KG1 (cell line): ENCODE data around the gene ATG14.
"Not testable (repeated sequence)": the region's sequence is repeated elsewhere in the genome, so short reads cannot be mapped to it uniquely, and the experiment has no call there.

Source experiments
- DNase-seq: peaks from one replicate; lab custom pipeline; 2025; lab: John Stamatoyannopoulos, UW

Gene ATG14

DNA sequence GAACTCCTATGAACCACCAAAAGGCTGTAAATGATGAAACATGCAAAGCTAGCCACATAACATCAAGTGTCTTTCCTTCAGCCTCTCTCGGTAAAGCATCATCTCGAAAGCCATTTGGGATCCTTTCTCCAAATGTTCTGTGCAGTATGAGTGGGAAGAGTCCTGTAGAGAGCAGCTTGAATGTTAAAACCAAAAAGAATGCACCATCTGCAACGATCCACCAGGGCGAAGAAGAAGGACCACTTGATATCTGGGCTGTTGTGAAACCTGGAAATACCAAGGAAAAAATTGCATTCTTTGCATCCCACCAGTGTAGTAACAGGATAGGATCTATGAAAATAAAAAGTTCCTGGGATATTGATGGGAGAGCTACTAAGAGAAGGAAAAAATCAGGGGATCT, 61.2 kb downstream of the ATG14 start:
- no peak for DNase-seq

DNA sequence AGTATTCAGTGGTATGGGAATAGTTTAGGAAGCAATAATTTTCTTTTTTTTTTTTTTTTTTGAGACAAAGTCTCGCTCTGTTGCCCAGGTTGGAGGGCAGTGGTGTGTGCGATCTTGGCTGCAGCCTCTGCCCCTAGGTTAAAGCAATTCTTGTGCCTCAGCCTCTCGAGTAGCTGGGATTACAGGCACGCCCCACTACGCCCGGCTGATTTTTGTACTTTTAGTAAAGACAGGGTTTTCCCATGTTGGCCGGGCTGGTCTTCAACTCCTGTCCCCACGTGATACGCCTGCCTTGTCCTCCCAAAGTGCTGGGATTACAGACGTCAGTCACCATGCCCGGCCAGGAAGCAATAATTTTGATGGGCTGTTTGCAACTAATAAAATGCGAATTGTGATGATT, 62.1 kb downstream of the ATG14 start:
- no peak for DNase-seq

DNA sequence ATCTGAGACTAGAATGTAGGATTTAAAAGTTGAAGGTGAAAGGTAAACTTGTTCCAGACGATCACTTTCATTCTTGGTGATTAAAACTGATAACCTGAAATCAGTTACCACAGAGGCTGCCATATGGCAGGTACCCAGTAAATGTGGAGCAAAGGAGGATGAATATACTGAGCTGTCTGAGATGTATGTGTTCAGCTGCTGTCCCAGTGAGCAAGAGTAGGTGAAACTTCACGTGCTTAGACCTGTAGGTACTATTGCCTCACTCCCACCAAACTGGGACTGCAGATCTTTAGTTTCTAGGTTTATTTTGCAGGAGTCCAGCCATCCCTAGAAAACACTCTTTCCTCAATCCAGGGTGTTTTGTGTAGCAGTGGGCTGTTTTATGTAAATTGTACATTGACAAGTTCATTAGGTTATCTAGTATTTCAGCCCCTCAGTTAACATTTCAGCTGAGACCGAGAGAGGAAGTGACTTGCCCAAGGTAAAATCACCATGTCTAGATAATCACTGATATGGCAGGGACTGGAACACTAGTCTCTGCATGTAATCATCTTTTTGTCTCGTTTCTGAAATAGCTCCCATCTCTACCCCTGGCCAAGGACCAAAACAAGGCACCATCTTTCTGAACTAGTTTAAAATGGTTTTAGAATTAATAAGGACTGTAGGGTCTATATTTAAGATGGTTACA, 62.7 kb downstream of the ATG14 start:
- DNase-seq = no peak

DNA sequence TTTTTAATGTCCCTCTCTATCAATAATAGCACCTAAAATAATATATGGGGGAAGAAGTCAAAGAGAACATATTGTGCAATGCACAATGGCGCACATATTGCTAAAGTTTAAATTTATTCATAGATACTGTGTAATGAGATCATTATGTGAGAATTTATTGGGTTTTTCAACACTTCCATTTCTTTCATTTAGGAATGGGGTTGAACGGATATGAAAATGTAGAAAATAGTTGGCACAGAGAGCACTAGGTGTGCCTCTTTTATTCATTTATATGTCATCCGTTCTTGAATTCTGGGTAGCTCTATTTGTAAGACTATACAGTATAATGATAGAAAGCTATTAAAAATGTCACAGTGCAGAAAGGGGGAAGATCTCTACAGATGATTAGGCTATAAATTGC, 63.9 kb downstream of the ATG14 start:
- no peak for DNase-seq

DNA sequence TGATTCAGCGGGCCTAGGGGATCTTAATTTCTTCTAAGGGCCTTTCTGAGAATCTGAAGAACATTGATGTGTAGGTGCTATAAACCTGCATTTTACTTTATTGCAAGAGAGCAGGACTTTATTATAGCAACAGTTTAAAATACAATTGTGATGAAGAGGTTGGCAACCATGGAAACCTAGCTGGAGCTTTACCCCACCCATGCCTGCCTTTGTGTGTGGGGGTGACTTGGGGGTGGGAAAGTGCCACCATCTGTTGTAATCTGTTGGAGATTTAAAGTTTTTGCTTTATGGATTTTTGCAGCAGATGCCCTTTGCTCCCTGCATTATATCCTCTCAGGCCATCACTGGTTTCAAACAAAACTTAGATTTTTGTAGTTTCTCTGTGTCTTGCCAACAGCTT, 64.6 kb downstream of the ATG14 start:
- DNase-seq = no peak

DNA sequence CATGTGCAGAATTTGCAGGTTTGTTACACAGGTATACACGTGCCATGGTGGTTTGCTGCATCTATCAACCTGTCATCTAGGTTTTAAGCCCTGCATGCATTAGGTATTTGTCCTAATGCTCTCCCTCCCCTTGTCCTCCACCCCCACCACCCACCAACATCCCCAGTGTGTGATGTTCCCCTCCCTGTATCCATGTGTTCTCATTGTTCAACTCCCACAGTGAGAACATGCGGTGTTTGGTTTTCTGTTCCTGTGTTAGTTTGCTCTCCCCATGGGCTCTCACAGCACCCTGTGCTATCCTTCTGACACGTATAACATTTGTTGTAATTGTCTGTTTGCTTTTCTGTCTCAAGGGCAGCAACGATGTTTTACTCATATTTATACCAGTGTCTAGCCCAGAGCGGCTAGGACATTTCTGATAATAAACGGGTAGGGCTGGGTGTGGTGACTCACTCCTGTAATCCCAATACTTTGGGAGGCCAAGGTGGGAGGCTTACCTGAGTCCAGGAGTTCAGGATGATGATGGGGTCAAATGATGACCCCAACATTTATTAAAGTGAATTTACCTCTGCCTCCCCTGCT, 67.0 kb downstream of the ATG14 start:
- DNase-seq = not testable (repeated sequence)

DNA sequence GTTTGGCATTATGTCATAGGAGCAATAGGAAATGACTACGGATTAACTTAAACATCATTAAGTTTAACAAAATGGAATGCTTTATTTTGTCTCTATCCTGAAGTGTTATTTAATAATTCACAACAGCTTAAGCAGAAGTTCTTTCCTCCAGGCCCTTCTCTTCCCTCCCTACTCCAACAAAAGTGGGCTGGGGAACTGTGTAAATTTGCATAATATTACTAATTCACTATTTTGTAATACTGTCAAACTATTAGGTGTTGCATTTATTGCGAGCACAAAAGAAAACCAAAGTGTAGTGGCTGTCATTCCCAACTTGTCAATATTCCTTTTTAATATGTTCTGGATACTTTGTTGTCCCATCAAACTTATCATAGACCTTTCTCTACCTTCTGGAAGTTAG, 69.8 kb downstream of the ATG14 start:
- DNase-seq = no peak

DNA sequence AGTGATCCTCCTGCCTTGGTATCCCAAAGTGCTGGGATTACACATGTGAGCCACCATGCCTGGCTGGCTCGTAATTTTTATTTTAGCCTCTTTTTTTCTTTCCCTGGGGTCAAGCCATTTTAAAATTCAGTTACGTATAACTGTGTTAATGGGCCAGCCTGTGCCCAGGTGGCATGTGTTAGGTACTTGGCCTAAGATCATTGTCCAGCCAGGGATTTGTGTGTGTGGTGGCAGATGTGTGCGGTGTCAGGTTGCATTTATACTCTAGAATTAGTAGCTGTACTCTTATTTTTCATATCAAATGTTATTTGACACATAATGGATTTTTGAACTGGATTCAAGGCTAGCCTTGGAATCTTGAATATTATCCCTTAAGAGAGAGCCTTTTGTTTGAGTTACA, 71.1 kb downstream of the ATG14 start:
- DNase-seq = no peak

DNA sequence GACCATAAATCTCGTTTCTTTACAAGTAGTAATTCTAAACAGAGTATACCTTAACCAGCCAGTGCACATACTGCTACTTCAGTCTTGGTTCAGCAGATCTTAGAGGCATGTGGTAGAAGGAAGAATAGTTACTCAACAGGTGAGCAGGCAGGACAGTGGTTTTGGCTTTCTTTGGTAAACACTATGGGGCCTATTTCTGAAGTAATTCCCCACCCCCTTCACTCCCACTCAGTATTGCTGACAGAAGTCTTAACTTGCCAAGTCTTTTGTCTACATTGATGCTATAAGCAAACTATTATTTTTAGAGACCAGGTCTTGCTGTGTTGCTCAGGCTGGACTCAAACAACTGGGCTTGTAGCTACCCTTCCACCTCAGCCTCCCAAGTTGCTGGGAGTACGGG, 71.9 kb downstream of the ATG14 start:
- no peak for DNase-seq

DNA sequence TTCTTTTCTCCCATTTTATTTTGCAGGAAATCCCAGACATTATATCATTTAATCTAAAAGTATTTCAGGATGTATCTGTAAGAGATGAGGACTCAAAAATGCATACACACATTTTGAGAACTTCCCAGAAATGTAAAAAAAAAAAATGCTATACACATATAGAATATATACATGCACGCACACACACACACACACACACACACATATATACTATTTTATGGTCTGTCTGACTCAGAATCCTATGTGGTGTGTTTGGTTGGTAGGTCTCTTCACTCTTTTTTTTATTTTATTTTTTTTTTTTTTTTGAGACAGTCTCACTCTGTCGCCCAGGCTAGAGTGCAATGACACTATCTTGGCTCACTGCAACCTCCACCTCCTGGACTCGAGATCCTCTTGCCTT, 74.9 kb downstream of the ATG14 start:
- DNase-seq = no peak

DNA sequence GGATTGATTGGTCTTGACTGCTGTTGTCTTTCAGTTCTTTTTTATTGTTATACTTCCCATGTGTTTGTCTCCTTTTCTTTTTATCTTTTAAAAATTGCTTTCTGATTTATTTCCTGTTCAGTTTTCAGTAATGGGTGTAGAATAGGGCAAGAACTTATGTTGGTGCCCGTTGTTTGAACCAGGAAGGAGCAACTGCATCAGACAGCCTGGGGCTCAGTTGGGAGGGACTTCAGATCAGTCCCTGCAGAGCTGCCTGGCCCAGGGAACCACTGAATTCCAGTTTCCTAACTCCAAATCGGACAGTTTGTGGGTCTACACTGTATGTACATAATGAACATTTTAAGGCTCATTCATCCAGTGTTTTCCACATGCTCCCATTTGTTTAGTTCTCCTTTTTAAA, 75.5 kb downstream of the ATG14 start:
- no peak for DNase-seq

DNA sequence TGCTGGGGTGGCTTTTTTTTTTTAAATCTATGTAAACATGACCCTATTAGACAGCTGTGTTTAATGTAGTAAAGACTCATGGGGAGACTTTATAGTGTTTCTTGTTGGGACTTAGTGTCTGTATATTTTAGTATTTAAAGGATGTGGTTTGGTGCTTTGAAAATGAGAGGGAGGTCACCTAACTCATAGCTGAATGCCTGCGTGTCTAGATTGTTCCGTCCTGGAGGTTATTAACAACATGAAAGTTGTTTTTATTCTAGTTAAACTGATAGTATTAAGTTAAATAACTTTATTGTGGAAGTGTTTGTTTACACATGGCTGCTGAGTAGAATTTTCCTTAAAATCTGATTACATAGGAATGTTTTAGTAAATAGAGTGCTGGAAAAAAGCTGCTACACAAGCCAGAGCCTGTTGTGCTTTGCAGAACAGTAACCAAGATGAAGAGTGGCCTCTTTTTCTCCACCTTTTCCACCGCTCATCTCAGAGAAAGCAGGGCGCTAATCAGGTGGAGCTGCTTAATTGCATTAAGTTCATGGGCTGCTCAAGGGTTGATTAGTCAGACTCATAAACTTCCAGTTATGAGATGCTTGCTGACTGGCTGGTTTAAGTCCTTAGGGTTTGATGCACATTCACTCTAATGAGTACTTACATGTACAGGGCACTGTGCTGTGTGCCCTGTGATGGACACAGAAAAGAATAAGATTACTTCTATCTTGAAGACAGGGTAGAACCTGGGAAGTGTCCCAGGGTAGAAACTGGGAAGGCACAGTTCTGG, 77.7 kb downstream of the ATG14 start:
- no peak for DNase-seq

DNA sequence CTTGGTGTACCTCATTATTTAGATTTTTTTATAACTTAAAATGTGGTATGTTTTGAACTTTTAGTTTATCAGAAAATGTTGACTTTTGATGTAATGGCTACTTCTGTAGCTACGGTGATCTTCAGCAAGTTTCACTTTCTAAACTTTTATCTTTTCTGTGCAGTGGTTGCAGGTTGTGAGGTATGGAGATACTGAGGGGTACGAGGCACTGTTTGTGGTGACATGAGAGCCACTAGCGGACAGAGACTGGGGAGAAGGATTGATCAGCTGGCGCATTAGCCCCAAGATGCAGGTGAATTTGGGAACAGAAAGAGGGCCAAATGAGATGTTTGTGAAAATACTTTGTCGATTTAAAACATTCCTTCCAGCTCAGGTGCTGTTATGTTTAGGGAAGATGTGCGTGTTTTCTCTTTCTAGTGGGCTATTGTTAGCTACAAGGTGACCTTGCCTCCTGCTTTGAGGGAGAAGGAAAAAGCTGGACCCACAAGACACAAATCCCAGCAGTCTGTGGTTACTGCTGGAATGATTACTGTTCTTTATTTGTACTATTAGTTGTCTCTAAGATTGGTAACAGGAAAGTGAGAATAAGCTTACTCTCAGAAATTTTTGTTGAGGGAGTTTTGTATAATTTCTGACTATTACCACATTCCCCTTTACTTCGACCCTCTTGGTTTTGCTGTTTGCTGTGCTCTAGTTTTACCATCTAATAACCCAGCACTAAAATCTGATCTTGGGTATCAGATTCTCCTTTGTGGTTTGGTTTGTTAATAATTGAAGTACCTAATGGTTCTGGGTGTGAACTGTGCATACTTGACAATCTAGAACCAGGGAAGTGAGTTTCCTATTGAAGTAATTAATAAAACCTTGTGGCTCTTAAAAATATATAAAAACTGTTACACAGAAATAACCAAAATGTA, 78.7 kb downstream of the ATG14 start:
- no peak for DNase-seq

DNA sequence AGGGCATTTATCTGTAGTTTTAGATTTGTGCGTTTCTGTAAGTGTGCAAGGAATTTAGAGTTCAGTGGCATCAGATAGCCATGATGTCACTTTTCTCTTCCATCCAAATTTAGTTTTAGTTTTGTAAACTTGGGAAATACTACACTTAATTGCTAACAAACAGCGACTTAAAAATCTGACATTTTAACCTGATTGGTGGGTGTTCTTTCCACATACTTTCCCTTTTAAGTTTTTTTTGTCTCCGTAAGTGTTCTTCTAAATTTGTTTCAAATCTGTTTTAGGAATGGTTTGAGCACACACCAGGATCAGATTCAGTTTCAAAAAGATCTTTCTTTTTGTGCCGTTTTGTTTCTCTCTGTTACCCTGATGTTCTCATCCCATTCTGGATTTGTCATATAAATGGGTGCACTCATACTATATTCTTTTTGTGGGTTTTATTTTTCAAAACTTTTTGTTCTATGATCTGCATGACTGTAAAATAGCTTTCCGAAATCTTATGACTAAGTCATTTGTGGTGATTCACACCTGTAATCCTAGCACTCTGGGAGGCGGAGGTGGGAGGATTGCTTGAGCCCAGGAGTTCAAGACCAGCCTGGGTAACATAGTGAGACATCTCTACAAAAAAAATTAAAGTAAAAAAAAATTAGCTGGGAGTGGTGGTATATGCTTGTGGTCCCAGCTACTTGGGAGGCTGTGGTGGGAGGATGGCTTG, 81.5 kb downstream of the ATG14 start:
- no peak for DNase-seq

DNA sequence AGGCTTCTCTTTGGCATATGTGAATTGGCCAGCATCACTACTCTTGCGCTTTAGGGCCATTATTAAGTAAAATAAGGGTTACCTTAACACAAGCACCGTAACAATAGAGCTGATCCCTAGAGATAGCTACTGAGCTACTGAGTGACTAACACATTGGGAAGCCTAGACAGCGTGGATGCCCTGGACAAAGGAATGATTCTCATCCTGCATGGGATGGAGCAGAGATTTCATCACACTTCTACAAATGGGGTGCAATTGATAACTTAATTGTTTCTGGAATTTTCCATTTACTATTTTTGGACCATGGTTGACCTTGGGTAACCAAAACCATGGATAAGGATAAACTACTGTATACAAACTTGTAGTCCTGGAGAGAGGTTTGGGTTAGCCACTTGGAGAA, 83.3 kb downstream of the ATG14 start:
- no peak for DNase-seq

DNA sequence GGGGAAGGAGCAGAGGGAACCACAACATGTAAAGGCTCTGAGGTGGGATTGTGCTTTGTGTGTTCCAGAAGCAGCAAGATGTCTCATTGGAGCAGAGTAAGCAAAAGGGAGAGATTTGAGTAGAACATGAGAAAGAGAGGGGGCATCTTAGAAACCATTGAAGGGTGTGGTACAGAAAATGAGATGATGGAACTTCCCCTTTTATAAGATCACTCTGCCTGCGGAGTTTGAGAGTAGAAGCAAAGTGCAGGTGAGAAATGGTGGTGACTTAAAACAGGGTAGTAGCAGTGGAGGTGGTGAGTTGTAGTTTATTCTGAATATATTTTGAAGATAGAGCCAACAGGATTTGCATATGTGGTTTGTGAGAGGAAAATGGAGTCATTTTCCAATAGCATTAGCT, 84.5 kb downstream of the ATG14 start:
- DNase-seq = no peak

DNA sequence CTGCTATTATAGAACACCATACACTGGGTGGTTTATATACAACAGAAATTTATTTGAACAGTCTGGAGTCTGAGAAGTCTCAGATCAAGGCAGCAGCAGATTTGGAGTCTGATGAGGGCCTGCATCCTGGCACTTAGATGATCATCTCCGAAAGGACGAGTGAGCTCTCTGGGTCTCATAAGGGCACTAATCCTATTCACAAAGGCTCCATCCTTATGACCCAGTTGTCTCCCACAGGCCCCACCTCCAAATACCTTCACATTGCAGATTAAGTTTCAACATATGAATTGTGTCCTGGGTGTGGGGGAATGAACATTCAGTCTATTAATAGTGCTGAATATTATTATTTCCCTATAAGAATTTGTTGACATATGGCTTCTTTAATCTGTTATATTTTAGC, 86.8 kb downstream of the ATG14 start:
- DNase-seq = no peak

DNA sequence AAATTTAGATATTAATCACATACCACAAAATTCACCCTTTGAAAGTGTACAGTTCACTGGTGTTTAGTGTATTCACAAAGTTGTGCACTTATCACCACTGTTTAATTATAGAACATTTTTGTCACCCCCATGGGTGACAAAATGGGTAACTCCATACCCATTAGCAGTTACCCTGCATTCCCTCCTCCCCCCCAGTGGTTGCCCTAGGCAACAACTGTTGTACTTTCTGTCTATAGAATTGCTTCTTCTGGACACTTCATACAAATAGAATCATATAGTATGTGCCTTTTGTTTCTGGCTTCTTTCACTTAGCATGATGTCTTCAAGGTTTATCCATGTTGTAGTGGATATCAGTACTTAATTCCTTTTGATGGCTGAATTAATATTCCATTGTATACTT, 87.7 kb downstream of the ATG14 start:
- no peak for DNase-seq

DNA sequence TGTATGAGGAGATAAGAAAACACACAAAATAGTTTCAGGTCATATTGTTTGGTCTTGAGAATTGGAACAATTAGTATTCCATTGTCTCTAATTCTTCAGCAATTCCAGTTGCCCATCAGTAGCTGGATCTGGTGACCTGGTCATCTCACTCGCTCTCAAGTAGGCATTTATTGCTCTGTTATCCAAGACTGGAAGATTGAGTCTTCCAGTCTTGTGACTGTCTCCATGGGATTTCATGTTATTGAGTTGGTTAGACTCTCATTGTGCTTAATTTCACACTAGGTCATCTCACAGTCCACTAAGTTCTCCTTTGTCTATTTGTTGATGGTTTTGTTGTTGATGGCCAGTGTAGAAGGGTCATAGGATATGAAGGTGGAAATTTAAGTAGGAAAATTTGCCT, 92.9 kb downstream of the ATG14 start:
- DNase-seq = no peak

DNA sequence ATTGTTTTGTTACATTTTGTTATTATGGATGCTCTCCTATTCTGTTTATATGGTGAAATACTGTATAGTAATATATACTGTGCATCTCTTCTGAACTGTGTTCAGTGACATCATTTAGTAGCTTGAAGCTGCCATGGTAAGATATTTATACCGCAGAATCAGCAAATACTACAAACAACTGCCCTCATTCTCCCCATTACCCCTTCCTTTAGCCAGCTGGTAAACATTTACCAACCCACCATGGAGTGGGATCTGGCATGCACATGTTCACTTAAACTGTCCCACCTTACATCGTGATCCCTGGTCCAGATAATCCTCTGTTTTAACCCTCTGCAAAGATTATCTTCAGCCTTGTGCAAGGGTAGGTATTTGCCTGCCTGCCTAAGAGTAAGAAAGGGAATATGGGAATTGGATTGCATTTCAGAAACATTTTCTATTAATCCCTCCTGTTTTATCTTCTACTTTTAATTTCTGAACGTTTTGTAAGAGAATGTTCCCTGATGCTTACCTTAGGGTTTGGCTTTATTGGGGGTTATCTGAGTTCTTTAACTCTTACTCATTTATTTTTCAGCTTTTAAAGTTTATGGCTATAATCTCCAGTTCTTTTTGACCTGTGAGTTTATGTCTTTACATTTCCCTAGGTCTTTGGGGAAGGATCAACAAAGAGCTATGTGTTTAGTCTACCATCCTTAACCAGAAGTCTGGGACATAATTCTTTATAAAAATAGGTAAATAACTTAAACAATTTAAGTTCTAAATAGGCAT, 93.9 kb downstream of the ATG14 start:
- DNase-seq = no peak

DNA sequence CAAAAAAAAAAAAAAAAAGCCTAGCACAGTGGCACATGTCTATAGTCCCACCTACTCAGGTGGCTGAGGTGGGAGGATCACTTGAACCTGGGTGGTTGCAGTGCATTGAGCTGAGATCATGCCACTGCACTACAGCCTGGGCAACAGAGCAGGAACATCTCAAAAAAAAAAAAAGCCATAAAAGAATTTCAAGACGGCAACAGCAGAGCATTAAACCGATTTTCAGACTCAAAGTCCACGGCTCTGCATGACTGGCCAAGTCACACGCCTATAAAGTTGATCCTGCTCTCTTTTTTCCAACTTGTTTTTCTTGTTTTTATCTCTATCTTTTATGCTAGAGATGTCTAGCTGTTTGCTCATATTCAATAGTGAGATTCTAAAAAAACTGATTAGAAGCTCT, 95.1 kb downstream of the ATG14 start:
- DNase-seq = no peak
